Measurements from ENCODE around the gene TBX19. TPM values are rescaled to one million over a fixed set of nuclear protein-coding genes. Genes with fewer than 3 reads are reported as not detected.

Gene TBX19
- total RNA-seq, 1 donor from 2014 or later: 4.7 TPM

- H3K4me3 Mint-ChIP-seq: no peak overlapping the region
- no peak overlapping the region for H3K27ac Mint-ChIP-seq
- peaks cover 68% of the 10 kb centered on the region for H3K36me3 Mint-ChIP-seq (ENCODE audit: low read depth)
- intact Hi-C loops (cut with micrococcal nuclease): no loop called here
- no peak for ATAC-seq (ENCODE audit: low read depth)
- ChIA-PET POLR2A (no interaction called here), CTCF (no interaction called here)
- H3K4me1 Mint-ChIP-seq: no peaks in the 10 kb centered on the region
- H3K9me3 Mint-ChIP-seq: no peaks in the 10 kb centered on the region
- no peaks in the 10 kb centered on the region for H3K27me3 Mint-ChIP-seq
- TF ChIP-seq CTCF (IDR thresholded peaks at IDR 0.05): no peak
- DNase-seq: no peak
These were observed 19.3 kb upstream of the TBX19 start for GRCh38 chr1:168261390-168261789.

- POLR2A ChIA-PET: no interaction called here
- H3K27me3 Mint-ChIP-seq: no peaks in the 10 kb centered on the region
These were observed 17.5 kb upstream of the TBX19 start for GRCh38 chr1:168263130-168263529.

GRCh38 chr1:168264296-168264695 lies 16.4 kb upstream of the TBX19 start:
- peaks cover 54% of the 10 kb centered on the region for H3K36me3 Mint-ChIP-seq (ENCODE audit: low read depth)
- no peak for ATAC-seq (ENCODE audit: low read depth)

More at GRCh38 chr1:168263130-168263529, 17.5 kb upstream of the TBX19 start:
- Mint-ChIP-seq H3K4me3 (no peak overlapping the region), H3K9me3 (no peaks in the 10 kb centered on the region), H3K36me3 (ENCODE audit: low read depth) (peaks cover 56% of the 10 kb centered on the region), H3K4me1 (no peaks in the 10 kb centered on the region), H3K27ac (no peak overlapping the region)
- ATAC-seq (ENCODE audit: low read depth): no peak
- DNase-seq: no peak
- TF ChIP-seq CTCF (IDR thresholded peaks at IDR 0.05): no peak
- intact Hi-C loops (cut with micrococcal nuclease): no loop called here
- CTCF ChIA-PET: no interaction called here

GRCh38 chr1:168265596-168265995 lies 15.1 kb upstream of the TBX19 start:
- CTCF ChIA-PET: no interaction called here
- POLR2A ChIA-PET: no interaction called here
- ATAC-seq (ENCODE audit: low read depth) (no peak), DNase-seq (no peak)
- peaks cover 51% of the 10 kb centered on the region for H3K36me3 Mint-ChIP-seq (ENCODE audit: low read depth)
- no peaks in the 10 kb centered on the region for H3K9me3 Mint-ChIP-seq
- intact Hi-C loops (cut with micrococcal nuclease): no loop called here
- no peak overlapping the region for H3K27ac Mint-ChIP-seq
- H3K4me3 Mint-ChIP-seq: no peak overlapping the region
- no peaks in the 10 kb centered on the region for H3K27me3 Mint-ChIP-seq
- no peaks in the 10 kb centered on the region for H3K4me1 Mint-ChIP-seq
- no peak for TF ChIP-seq CTCF (IDR thresholded peaks at IDR 0.05)

More at GRCh38 chr1:168264296-168264695, 16.4 kb upstream of the TBX19 start:
- Mint-ChIP-seq H3K4me3 (no peak overlapping the region), H3K9me3 (no peaks in the 10 kb centered on the region), H3K27ac (no peak overlapping the region), H3K27me3 (no peaks in the 10 kb centered on the region), H3K4me1 (no peaks in the 10 kb centered on the region)
- TF ChIP-seq CTCF (IDR thresholded peaks at IDR 0.05): no peak
- intact Hi-C loops (cut with micrococcal nuclease): no loop called here
- ChIA-PET POLR2A (no interaction called here), CTCF (no interaction called here)
- DNase-seq: no peak

DNA sequence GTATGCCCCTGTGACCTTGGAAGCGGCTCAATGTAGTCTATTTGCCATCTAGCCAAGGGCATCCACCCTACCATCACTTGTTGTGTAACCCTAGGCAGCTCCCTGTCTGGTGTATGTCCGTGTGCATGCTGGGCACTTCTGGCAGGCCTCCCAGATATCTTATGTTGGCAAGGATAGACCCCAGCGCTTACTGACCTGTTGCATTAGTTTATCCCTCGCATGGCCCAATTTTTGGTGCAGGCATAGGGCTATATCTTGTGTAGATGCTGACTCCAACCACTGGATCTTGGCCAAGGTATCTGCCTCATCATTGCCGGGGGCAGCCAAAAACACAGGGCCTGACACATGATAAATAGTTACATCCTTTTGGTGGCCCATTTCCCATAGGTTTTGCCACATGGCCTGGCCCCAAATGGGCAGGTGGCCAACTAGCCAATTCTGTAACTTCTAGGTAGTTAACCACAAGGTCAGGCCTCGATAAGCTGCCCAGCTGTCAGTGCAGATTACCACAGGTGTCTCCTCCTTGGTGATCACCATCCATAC lies 14.0 kb upstream of the TBX19 start:
- Mint-ChIP-seq H3K27me3 (no peaks in the 10 kb centered on the region), H3K4me1 (no peaks in the 10 kb centered on the region), H3K27ac (no peak overlapping the region), H3K4me3 (no peak overlapping the region), H3K36me3 (ENCODE audit: low read depth) (peaks cover 42% of the 10 kb centered on the region), H3K9me3 (no peaks in the 10 kb centered on the region)
- intact Hi-C loops (cut with micrococcal nuclease): no loop called here
- ChIA-PET CTCF (no interaction called here), POLR2A (no interaction called here)
- ATAC-seq (ENCODE audit: low read depth) (no peak), DNase-seq (no peak)
- no peak for TF ChIP-seq CTCF (IDR thresholded peaks at IDR 0.05)
